HG02970 (cell line): ENCODE results near the gene MS4A12.
"Not testable (repeated sequence)": the region's sequence is repeated elsewhere in the genome, so short reads cannot be mapped to it uniquely, and the experiment has no call there.

Experiments
- ATAC-seq: cut with Tn5 transposase; IDR thresholded peaks from one replicate; pipeline ENCODE4 v1.9.1; 2021; ENCODE audit warnings: mild to moderate bottlenecking, moderate library complexity, moderate number of reproducible peaks; ENCODE audit not compliant: unreplicated experiment, low FRiP score

Gene MS4A12

GRCh38 chr11:60511393-60511792 lies 18.8 kb downstream of the MS4A12 start:
- no peak for ATAC-seq

DNA sequence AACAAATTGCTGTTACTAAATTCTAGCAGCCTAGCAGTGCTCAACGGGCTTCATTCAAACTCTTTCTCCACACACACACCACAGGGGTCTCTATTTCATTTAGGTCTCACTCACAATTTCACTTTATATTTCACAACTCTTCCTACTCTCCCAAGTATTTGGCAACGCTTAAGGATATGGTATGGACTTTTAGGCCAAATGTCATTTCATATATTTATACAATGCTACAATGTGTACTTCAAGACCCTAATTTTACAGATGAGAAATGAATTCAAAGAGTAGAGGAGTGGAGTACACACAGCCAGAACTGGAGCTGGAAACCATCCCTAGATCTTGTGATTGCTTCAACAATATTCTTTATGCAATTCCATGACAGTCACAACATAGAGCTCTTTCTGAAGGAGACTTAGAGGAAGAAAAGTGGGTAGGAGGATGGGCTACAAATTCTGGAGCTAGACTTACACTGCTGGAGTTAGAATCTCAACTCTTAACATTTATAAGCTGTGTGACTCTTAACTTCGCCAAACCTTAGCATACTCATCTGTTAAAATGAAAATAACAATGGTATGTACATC lies 20.2 kb downstream of the MS4A12 start:
- ATAC-seq: no peak

- ATAC-seq: no peak
These were observed 21.2 kb downstream of the MS4A12 start for GRCh38 chr11:60513496-60514460.

DNA sequence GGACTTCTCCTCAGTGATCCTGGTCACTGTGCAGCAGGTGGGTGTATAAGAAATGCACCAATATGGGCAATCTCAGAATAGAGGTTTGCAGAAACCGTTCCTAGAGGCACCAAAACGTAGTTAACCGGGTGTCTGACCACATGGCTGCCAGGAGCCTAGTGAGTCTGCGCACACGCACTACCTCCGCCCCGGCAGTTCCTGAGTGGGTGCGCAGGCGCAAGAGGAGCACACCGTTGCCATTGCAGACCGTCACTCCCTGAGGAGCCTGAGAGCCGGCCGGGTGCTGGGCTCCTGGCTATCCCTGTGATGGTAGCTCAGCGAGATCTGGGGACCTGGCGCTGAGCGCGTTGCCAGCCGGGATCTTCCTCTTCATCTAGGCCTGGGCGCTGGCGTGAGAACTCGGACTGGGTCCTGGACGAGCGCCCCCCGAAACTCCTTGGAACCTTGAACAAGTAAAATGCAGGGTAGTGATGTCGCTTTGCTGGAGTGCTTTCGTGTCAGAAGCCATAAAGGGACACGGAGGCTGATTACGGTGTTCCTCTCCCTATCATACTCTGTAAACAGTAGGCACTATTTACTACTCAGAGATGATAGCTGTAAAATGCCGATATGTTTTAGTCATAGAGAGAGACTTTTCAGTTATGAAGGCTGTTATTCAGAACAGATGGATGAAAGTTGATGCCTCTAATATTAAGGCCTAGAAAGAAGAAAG lies 22.7 kb downstream of the MS4A12 start, which contains the start of gene MS4A13:
Gene MS4A13 (plus strand): TSS at position 249 of the 712 bp plus-strand sequence. CDS start 2,692 bp downstream, outside the sequence.
- ATAC-seq: no peak

DNA sequence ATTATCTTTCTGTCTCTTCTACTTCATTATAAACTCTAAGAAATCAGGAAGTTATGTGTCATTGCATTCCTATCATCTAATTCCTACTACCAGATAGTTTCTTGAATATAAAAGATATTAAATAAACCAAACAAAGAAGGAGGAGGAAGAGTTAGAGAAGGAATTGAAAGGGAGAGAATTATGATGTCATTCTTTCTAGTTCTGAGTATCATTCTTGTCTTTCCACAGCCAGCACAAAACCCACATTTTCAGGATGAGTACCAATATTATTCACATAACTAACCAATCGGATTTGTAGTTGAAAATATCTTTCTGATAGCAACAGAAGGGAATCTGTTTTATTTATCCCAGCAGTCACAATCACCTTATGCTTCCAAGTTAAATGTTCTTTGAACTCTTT lies 35.9 kb downstream of the MS4A12 start:
- no peak for ATAC-seq

GRCh38 chr11:60528934-60529333 lies 36.4 kb downstream of the MS4A12 start:
- no peak for ATAC-seq

DNA sequence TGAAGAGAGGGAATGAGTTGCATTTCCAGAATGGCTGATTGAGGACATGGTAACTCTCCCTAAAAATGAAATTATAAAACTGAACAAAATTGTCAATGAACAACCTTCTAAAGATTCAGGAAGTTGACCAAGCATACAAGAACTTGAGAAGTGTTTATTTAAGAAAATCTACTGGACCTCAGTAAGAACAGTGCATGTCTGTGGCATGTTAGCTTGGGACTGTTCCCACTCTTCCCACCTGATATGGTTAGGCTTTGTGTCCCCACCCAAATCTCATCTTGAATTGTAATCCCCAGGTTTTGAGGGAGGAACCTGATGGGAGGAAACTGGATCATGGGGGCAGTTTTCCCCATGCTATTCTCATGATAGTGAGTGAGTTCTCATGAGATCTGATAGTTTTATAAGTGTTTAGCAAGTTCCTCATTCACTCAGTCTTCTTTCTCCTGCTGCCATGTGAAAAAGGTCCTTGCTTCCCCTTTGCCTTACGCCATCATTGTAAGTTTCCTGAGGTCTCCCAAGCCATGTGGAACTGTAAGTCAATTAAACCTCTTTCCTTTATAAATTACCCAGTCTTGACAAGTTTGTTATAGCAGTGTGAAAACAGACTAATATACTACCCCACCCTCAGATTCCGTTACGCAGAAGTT lies 38.0 kb downstream of the MS4A12 start:
- ATAC-seq: no peak

- not testable (repeated sequence) for ATAC-seq
These were observed 39.8 kb downstream of the MS4A12 start for GRCh38 chr11:60532383-60532782.

DNA sequence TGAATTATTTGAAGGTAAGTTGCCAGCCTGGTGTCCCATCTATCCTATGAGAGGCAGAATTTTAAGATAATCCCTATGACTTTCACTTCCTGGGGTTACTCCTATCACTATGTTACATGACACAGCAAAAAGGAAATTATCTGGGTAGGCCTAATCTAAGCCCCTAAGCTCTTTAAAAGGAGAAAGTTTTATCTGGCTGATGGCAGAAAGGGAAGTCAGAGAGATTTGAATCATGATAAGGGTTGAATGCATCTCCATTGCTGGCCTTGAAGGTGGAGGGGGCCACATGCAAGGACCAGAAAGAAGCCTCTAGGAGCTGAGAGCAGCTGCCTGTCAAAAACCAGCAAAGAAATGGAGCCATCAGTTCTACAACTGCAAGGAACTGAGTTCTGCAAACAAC lies 46.0 kb downstream of the MS4A12 start:
- ATAC-seq: not testable (repeated sequence)

- ATAC-seq: no peak
These were observed 51.5 kb downstream of the MS4A12 start for GRCh38 chr11:60544077-60544476.
